HTR-8/SVneo (cell line): ENCODE measurements around the gene ARHGAP1.

Source experiments
- DNase-seq: peaks from one replicate; pipeline ENCODE4 v3.0.0; 2011; ENCODE audit warnings: low spot score, mixed read lengths; ENCODE audit not compliant: insufficient read length
- FAIRE-seq: peaks from 2 replicates; lab custom pipeline; 2011; peaks lifted over from hg19 to GRCh38; lab: Jason Lieb, UNC

The ARHGAP1 gene

GRCh38 chr11:46695345-46696211 lies 4.8 kb downstream of the ARHGAP1 start:
- FAIRE-seq (no peak), DNase-seq (no peak)

DNA sequence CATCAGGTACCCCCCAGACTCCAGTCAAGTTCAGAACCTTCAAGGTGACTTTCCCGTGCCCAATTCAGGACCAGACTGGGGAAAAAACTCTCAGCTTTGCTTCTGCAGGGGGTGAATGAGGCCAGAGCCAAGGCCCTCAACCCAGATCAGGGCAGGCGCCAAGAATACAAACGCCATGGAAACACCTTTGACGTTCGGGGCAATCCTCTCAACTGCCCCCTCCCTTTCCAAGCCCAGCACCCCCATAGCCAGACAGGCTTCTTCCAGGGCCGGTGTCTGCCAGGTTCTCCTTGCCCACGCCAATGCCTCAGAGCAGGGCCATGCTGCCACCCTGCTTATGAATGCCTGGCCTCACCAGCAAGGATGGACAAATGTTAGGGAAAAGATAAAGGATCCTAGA lies 5.8 kb downstream of the ARHGAP1 start:
- FAIRE-seq: no peak
- DNase-seq: no peak

DNA sequence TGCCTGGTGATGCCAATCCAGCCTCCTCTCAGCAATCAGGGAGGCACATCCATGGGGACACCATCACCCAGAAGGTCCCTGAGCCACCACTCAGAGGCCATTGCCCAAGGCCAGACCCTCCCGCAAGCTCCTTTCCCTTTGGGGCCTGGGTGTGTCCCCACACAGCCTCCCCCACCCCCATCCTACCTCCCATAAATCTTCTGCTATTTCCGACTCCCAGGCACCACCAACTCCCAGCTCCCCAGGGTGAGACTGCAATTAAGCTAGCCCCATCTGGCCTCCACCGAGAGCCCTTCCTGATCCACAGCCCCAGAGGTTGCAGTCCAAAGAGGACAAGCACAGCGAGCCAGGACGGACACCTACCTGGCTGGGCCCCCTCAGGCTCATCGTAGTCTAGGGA lies 6.3 kb downstream of the ARHGAP1 start:
- no peak for FAIRE-seq
- DNase-seq: no peak

- DNase-seq (no peak), FAIRE-seq (no peak)
Observed at GRCh38 chr11:46693597-46694012, 6.8 kb downstream of the ARHGAP1 start.

- FAIRE-seq: no peak
- no peak for DNase-seq
Observed at GRCh38 chr11:46692450-46692849, 8.0 kb downstream of the ARHGAP1 start.

DNA sequence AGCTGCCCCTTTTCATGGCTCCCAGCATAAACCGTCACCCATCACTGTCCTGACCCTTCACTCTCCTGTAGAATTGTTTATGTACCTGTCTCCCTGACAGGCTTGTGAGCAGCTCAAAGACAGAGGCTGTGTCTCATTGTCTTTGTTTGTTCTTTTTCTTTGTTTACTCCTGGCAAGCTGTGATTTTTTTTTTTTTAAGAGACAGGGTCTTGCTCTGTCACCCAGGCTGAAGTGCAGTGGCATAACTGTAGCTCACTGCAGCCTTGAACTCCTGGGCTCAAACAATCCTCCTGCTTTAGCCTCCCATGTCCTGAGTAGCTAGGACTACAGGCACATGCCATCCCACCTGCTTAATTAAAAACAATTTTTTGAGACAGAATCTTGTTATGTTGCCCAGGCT lies 9.7 kb downstream of the ARHGAP1 start:
- FAIRE-seq (no peak), DNase-seq (no peak)

GRCh38 chr11:46686886-46687795 lies 13.3 kb downstream of the ARHGAP1 start:
- DNase-seq (no peak), FAIRE-seq (no peak)

DNA sequence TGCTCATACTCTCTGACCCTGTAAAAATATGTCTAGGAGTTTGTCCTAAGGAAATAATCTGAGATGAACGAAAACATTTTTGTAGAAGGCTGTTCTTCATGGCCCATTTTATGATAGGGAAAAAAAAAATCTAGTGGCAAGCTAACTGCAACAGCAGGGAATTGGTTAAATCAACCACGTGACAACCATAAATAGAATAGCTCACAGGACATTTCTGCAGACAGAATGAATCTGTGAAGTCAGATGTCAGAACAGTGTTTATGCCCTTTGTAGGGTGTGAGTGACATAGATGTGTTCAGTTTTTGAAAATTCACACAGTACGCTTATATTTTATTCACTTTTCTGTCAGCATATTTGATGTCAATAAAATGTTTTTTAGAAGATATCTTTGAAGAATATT lies 16.1 kb downstream of the ARHGAP1 start:
- FAIRE-seq: no peak
- DNase-seq: no peak

DNA sequence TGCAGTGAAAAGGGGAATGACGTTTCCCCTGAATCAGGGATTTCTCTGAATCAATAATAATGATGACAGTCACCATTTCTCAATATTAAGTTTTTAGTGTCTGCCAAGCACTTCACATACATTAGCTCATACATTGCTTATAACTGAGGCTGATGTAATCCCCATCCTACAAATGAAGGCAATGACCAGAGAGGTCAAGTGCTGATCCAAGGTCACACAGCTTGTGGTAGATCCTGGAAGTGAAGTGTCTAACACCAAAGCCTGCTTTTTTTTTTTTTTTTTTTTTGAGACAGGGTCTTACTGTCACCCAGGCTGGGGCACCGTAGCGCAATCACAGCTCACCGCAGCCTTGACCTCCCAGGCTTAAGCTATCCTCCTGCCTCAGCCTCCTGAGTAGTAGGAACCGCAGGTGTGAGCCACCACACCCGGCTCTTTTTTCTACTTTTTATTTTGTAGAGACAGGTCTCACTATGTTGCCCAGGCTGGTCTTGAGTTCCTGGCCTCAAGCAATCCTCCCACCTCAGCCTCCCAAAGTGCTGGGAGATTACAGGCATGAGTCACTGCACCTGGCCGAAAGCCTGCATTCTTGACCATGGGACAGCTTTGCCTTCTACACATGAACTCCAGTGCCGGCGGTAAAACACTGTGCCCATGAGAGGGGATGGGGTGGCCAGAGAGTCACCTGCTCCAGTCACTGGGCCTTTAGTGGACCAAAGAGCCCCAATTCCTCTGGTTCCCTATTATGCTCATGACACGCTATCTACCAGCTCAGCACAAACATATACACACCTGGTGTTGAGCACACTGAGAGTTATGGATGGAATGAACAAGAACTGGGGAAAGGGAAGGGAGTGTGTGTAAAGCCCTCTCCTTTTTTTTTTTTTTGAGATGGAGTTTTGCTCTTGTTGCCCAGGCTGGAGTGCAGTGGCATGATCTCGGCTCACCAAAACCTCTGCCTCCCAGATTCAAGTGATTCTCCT lies 17.4 kb downstream of the ARHGAP1 start:
- FAIRE-seq: no peak

GRCh38 chr11:46681814-46682213 lies 18.6 kb downstream of the ARHGAP1 start:
- no peak for FAIRE-seq

More for the DNA sequence above, 17.4 kb downstream of the ARHGAP1 start:
- DNase-seq: no peak

GRCh38 chr11:46680815-46681214 lies 19.6 kb downstream of the ARHGAP1 start:
- FAIRE-seq: no peak
- no peak for DNase-seq

More at GRCh38 chr11:46681814-46682213, 18.6 kb downstream of the ARHGAP1 start:
- DNase-seq: no peak

DNA sequence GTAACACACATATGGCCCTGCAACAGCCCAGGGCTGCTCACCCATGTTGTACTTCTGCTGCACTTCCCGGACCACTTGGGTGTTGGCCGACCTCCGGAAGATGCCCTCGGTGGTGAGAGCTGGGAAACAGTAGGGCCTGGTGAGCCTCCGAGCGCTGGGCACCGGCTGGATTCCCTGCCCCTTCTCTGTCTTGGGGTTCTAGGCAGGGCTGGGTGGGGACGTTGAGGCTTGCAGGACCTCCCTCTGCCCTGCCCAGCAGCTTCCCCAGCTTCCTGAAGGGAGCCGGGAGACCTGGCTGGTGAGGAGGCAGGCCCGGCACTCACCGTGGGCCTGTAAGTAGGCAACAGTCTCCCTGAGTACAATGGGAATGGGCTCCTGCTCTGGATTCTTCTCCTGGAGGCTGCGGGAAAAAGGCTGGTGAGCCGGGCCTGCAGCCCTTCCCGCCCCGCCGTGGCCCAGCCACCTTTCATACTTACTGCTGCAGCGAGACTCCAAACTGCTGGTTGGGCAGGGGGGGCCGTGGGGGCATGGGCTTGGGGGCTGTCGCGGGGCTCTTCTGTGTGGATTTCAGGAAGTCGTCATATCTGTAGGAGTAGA lies 20.2 kb downstream of the ARHGAP1 start:
- no peak for FAIRE-seq

DNA sequence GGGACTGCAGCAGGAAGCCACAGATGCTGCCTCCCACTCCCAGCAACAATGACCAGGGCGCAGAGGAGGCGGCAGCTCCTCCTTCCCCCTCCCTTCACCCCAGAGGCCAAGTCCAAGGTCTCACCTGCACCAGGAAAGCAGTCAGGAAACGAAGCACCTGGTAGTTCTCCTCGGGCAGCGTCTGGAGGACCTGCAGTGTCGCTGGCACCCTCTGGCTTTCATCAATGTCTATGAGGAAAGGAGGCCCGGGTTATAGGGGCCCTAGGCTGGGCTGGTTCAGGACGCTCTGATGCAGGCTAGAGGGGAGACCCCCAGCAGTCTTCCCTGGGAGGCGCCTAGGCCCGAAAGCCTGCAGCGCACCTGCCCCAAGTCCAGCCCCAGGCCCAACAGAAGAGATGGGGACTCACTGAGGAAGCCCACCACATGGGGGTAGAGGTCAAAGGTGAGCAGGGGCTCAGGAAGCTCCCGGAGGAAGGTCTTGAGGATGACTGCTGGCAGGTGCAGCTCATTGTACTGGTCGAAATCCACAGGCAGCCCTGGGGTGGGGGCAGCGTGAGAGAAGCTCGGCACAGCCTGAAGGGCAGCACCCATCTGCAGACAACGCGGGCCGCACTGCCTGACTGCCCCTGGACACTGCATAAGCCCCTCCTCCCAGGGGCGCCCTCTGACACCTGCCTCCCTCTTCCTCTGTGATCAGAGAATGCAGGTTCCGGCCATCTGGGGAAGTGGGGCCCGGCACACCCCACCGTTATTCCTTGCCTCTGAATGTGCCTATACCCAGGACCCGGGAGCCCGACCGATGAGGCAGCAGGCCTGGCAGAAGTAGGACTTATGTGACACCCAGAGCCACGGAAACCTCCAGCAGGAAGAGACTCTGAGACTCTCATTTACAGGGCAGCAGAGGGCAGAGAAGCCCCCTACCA lies 20.9 kb downstream of the ARHGAP1 start:
- DNase-seq: no peak
- FAIRE-seq: no peak

More for the DNA sequence above, 20.2 kb downstream of the ARHGAP1 start:
- no peak for DNase-seq

- FAIRE-seq (no peak), DNase-seq (no peak)
Observed at GRCh38 chr11:46678741-46679130, 21.7 kb downstream of the ARHGAP1 start.

- DNase-seq (no peak), FAIRE-seq (no peak)
Observed at GRCh38 chr11:46677991-46678740, 22.3 kb downstream of the ARHGAP1 start.

GRCh38 chr11:46677169-46677568 lies 23.2 kb downstream of the ARHGAP1 start:
- FAIRE-seq (no peak), DNase-seq (no peak)

DNA sequence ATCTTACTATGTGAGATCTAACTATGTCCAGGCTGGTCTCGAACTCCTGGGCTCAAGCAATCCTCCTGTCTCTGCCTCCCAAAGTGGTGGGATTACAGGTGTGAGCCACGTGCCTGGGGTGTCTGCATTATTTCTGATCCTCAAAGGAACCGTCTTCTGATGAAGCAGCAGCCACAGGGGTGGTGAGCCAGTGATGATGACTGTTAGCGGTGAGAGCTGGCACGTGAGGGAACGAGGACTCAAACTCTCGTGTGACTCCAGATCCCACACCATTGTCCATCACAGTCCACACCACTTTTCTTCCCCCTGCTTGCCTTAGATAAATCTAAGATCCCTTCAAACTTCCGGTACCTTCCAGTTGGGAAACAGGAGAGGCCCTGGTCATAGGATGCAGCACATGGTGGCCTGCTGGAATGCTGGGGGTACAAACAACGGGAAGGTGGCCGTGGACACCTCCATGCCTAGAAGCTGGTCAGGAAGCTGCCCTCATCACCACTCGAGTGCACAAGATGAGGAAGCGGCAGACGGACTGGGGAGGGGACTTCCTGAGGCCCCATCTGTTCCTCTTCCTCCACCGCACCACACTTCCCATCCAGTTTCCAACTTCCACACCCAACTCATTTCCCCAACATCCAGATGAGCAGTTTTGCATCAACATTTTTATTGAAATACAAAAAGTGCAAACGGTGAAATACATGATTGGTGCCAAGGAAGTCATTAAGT lies 23.8 kb downstream of the ARHGAP1 start:
- FAIRE-seq (no peak), DNase-seq (no peak)
